H54 (cell line): ENCODE results near the gene HP1BP3.

Source experiments
- DNase-seq: peaks from one replicate; pipeline ENCODE4 v3.0.0; 2011; ENCODE audit warnings: low spot score, mixed read lengths; ENCODE audit not compliant: insufficient read length
- FAIRE-seq: peaks from 3 replicates; lab custom pipeline; 2011; peaks lifted over from hg19 to GRCh38; lab: Jason Lieb, UNC
- POLR2A ChIP-seq: IDR thresholded peaks from 2 replicates; pipeline ENCODE4 v1.6.1; 2011; ENCODE audit warnings: low read depth, mild to moderate bottlenecking, low read length

Gene HP1BP3

GRCh38 chr1:20717452-20718342 lies 69.4 kb downstream of the HP1BP3 start, which contains the start of gene KIF17:
Gene KIF17 (minus strand): TSS chr1:20718007. CDS start chr1:20717706, 301 bp downstream.
- FAIRE-seq (no peak), DNase-seq (no peak)
- no peak for TF ChIP-seq POLR2A

GRCh38 chr1:20716232-20716631 lies 70.9 kb downstream of the HP1BP3 start:
- DNase-seq (no peak), FAIRE-seq (no peak)
- no peak for TF ChIP-seq POLR2A

- FAIRE-seq (no peak), DNase-seq (no peak)
- TF ChIP-seq POLR2A: no peak
Observed at GRCh38 chr1:20715406-20715805, 71.7 kb downstream of the HP1BP3 start.

GRCh38 chr1:20713440-20713839 lies 73.7 kb downstream of the HP1BP3 start:
- no peak for FAIRE-seq

GRCh38 chr1:20712215-20712577 lies 74.9 kb downstream of the HP1BP3 start:
- no peak for FAIRE-seq
- DNase-seq: no peak
- TF ChIP-seq POLR2A: no peak

More at GRCh38 chr1:20713440-20713839, 73.7 kb downstream of the HP1BP3 start:
- DNase-seq: no peak
- TF ChIP-seq POLR2A: no peak

- TF ChIP-seq POLR2A: no peak
- DNase-seq (no peak), FAIRE-seq (no peak)
Observed at GRCh38 chr1:20711285-20712214, 75.6 kb downstream of the HP1BP3 start.

GRCh38 chr1:20710469-20711284 lies 76.4 kb downstream of the HP1BP3 start:
- no peak for FAIRE-seq
- no peak for DNase-seq
- no peak for TF ChIP-seq POLR2A

- DNase-seq: no peak
- FAIRE-seq: no peak
- no peak for TF ChIP-seq POLR2A
Observed at GRCh38 chr1:20709868-20710267, 77.2 kb downstream of the HP1BP3 start.

- TF ChIP-seq POLR2A: no peak
- no peak for DNase-seq
- no peak for FAIRE-seq
Observed at GRCh38 chr1:20708891-20709290, 78.2 kb downstream of the HP1BP3 start.

GRCh38 chr1:20708057-20708456 lies 79.0 kb downstream of the HP1BP3 start:
- FAIRE-seq: no peak
- no peak for DNase-seq
- TF ChIP-seq POLR2A: no peak

GRCh38 chr1:20706841-20707240 lies 80.3 kb downstream of the HP1BP3 start:
- FAIRE-seq (no peak), DNase-seq (no peak)
- TF ChIP-seq POLR2A: no peak

GRCh38 chr1:20705203-20705755 lies 81.8 kb downstream of the HP1BP3 start:
- DNase-seq (no peak), FAIRE-seq (no peak)
- TF ChIP-seq POLR2A: no peak
